CD4-positive, alpha-beta memory T cell (primary cell): ENCODE measurements around the gene BRAF. TPM values are rescaled to one million over a fixed set of nuclear protein-coding genes. Genes with fewer than 3 reads are reported as not detected.
"Not testable (repeated sequence)": the region's sequence is repeated elsewhere in the genome, so short reads cannot be mapped to it uniquely, and the experiment has no call there.

Source experiments
- CTCF ChIA-PET: fragments of 350-600 bp; sonication (Branson Sonifier 250); formaldehyde crosslinking; loops from one replicate; lab custom pipeline; 2021; ENCODE audit warnings: inconsistent platforms; ENCODE audit not compliant: partially characterized antibody; lab: Charles Lee
- POLR2A ChIA-PET: fragments of 350-600 bp; sonication (Branson Sonifier 250); formaldehyde crosslinking; loops from one replicate; lab custom pipeline; 2021; ENCODE audit not compliant: partially characterized antibody; lab: Charles Lee
- DNase-seq, 5 donors: peaks; one replicate each; pipeline versions ENCODE4 v3.0.0 to v3.0.0-alpha.2; 2020 to 2022; ENCODE audit warnings: mixed read lengths in 1 of 5
- H3K27ac ChIP-seq: one replicate; pipeline ENCODE4 v1.7.0; 2013; ENCODE audit warnings: low read depth, low read length
- H3K27me3 ChIP-seq: 2 replicates; pipeline ENCODE4 v1.7.0; 2013; ENCODE audit warnings: mild to moderate bottlenecking, low read length, moderate library complexity; ENCODE audit not compliant: insufficient read depth
- H3K36me3 ChIP-seq: 2 replicates; pipeline ENCODE4 v1.7.0; 2013; ENCODE audit warnings: mild to moderate bottlenecking, low read length, moderate library complexity; ENCODE audit not compliant: insufficient read depth
- H3K4me1 ChIP-seq: 2 replicates; pipeline ENCODE4 v1.7.0; 2013; ENCODE audit warnings: mild to moderate bottlenecking, low read length, moderate library complexity; ENCODE audit not compliant: insufficient read depth
- H3K4me3 ChIP-seq, 2 donors: one replicate each; pipeline ENCODE4 v1.7.0; 2013; ENCODE audit warnings: low read length in 2 of 2, mild to moderate bottlenecking in 1 of 2
- H3K9me3 ChIP-seq, 2 donors: one replicate each; pipeline ENCODE4 v1.7.0; 2013; ENCODE audit warnings: low read length in 2 of 2, control low read depth in 1 of 2; ENCODE audit not compliant: control insufficient read depth in 1 of 2
- H3K27ac Mint-ChIP-seq, 7 donors: one replicate each; pipeline ENCODE4 v1.8.0; 2020 to 2021; ENCODE audit warnings: mixed read lengths in 7 of 7, mild to moderate bottlenecking in 6 of 7, inconsistent platforms in 3 of 7, moderate library complexity in 3 of 7
- H3K27me3 Mint-ChIP-seq, 2 donors: one replicate each; pipeline ENCODE4 v1.8.0; 2020 to 2021; ENCODE audit warnings: mixed read lengths in 2 of 2
- H3K36me3 Mint-ChIP-seq, 2 donors: one replicate each; pipeline ENCODE4 v1.8.0; 2020 to 2021; ENCODE audit warnings: mixed read lengths in 2 of 2, inconsistent platforms in 1 of 2, mild to moderate bottlenecking in 1 of 2
- H3K4me1 Mint-ChIP-seq, 4 donors: one replicate each; pipeline ENCODE4 v1.8.0; 2020 to 2021; ENCODE audit warnings: mixed read lengths in 4 of 4, mild to moderate bottlenecking in 1 of 4
- H3K4me3 Mint-ChIP-seq, 8 donors: one replicate each; pipeline ENCODE4 v1.8.0; 2020 to 2021; ENCODE audit warnings: mixed read lengths in 8 of 8, mild to moderate bottlenecking in 7 of 8, moderate library complexity in 6 of 8, inconsistent platforms in 3 of 8
- H3K9me3 Mint-ChIP-seq, 8 donors: one replicate each; pipeline ENCODE4 v1.8.0; 2020 to 2021; ENCODE audit warnings: mixed read lengths in 8 of 8, mild to moderate bottlenecking in 5 of 8, inconsistent platforms in 3 of 8, moderate library complexity in 1 of 8
- intact Hi-C: fragments of 100-400 bp; cut with micrococcal nuclease; formaldehyde crosslinking; loops from one replicate; pipeline ENCODE4 v1.15.1; 2023
- polyA plus RNA-seq, 2 donors: library from polyadenylated mRNA; unstranded; fragments of 300-500 nt; fragmentation: Illumina TruSeq; gene quantifications; one replicate each; pipeline ENCODE4 v1.2.3, GENCODE V29; 2021
- total RNA-seq, 2 experiments: library from RNA; stranded (reverse); gene quantifications; one replicate each; pipeline ENCODE4 v1.2.3, GENCODE V29; 2021

The BRAF gene
- total and polyA plus RNA-seq, 4 experiments from 2014 or later: 10.0 to 52.5 (median 28.8) TPM

- no peak overlapping the region for H3K4me3 Mint-ChIP-seq
- Histone ChIP-seq H3K9me3 (no peaks in the 10 kb centered on the region), H3K36me3 (peaks cover 15% of the 10 kb centered on the region), H3K4me3 (no peak overlapping the region), H3K27ac (no peak overlapping the region), H3K27me3 (no peaks in the 10 kb centered on the region), H3K4me1 (no peaks in the 10 kb centered on the region)
- intact Hi-C loops: no loop called here
- no peaks in the 10 kb centered on the region for H3K9me3 Mint-ChIP-seq
- no peak overlapping the region for H3K27ac Mint-ChIP-seq
- peaks cover 35 to 51% of the 10 kb centered on the region in 2 donors for H3K36me3 Mint-ChIP-seq
- no peaks in the 10 kb centered on the region for H3K27me3 Mint-ChIP-seq
- H3K4me1 Mint-ChIP-seq: peaks cover 0 to 3% (median 0%) of the 10 kb centered on the region in 4 donors
- POLR2A ChIA-PET: no interaction called here
- DNase-seq: no peak
- CTCF ChIA-PET: interaction anchor here (4.3 kb wide), 1 partner anchor 21 kb away, joined by 16 read pairs; no protein-coding TSS in a partner anchor
These were observed 93.0 kb downstream of the BRAF start for GRCh38 chr7:140831724-140832123.

GRCh38 chr7:140829720-140830119 lies 95.0 kb downstream of the BRAF start:
- Mint-ChIP-seq H3K9me3 (no peaks in the 10 kb centered on the region), H3K4me1 (peaks cover 0 to 3% (median 0%) of the 10 kb centered on the region in 4 donors), H3K27me3 (no peaks in the 10 kb centered on the region), H3K36me3 (peaks cover 36 to 55% of the 10 kb centered on the region in 2 donors), H3K4me3 (no peak overlapping the region), H3K27ac (no peak overlapping the region)
- H3K27me3 ChIP-seq: no peaks in the 10 kb centered on the region
- H3K9me3 ChIP-seq: no peaks in the 10 kb centered on the region
- intact Hi-C loops: no loop called here
- H3K36me3 ChIP-seq: peaks cover 8% of the 10 kb centered on the region
- ChIA-PET POLR2A (no interaction called here), CTCF (interaction anchor here (1.3 to 4.3 kb wide), 3 partner anchors 19 to 183 kb away, joined by 3 to 16 read pairs (median 4); no protein-coding TSS in a partner anchor)
- H3K4me1 ChIP-seq: no peaks in the 10 kb centered on the region
- H3K27ac ChIP-seq: no peak overlapping the region
- no peak for DNase-seq
- H3K4me3 ChIP-seq: no peak overlapping the region

- H3K4me3 Mint-ChIP-seq: no peak overlapping the region
- Histone ChIP-seq H3K9me3 (no peaks in the 10 kb centered on the region), H3K4me3 (no peak overlapping the region), H3K4me1 (no peaks in the 10 kb centered on the region), H3K36me3 (no peaks in the 10 kb centered on the region), H3K27me3 (no peaks in the 10 kb centered on the region), H3K27ac (no peak overlapping the region)
- intact Hi-C loops: no loop called here
- POLR2A ChIA-PET: no interaction called here
- CTCF ChIA-PET: interaction anchor here (1.3 to 4.3 kb wide), 2 partner anchors 18 to 184 kb away, joined by 3 to 16 read pairs; no protein-coding TSS in a partner anchor
- H3K27ac Mint-ChIP-seq: peak overlapping the region in 2 of 7 donors; percentile 5 to 84
- peaks cover 28 to 45% of the 10 kb centered on the region in 2 donors for H3K36me3 Mint-ChIP-seq
- no peak for DNase-seq
- peaks cover 0 to 3% (median 0%) of the 10 kb centered on the region in 4 donors for H3K4me1 Mint-ChIP-seq
- no peaks in the 10 kb centered on the region for H3K27me3 Mint-ChIP-seq
- no peaks in the 10 kb centered on the region for H3K9me3 Mint-ChIP-seq
These were observed 96.0 kb downstream of the BRAF start for GRCh38 chr7:140828741-140829140.

GRCh38 chr7:140817383-140817782 lies 107.3 kb downstream of the BRAF start:
- intact Hi-C loops: loop anchor here (10.0 kb wide), 1 partner anchor 343 kb away; the partner anchor contains the start of gene MKRN1
- Mint-ChIP-seq H3K9me3 (peaks cover 0 to 14% (median 6%) of the 10 kb centered on the region in 8 donors), H3K27ac (peak overlapping the region in 1 of 7 donors; percentile 1), H3K36me3 (peaks cover 15 to 23% of the 10 kb centered on the region in 2 donors)
- H3K4me1 ChIP-seq, H3K4me3 Mint-ChIP-seq, H3K9me3 ChIP-seq, DNase-seq, POLR2A ChIA-PET, H3K27me3 Mint-ChIP-seq, H3K4me3 ChIP-seq, H3K27ac ChIP-seq, H3K36me3 ChIP-seq, H3K27me3 ChIP-seq, H3K4me1 Mint-ChIP-seq: not testable (repeated sequence)
- CTCF ChIA-PET: interaction anchor here (10.8 kb wide), 1 partner anchor 194 kb away, joined by 196 read pairs; the partner anchor contains the start of gene MRPS33

GRCh38 chr7:140810830-140811556 lies 113.7 kb downstream of the BRAF start:
- ChIA-PET POLR2A (interaction anchor here (0.8 to 2.2 kb wide), 5 partner anchors 107 to 203 kb away, joined by 3 to 18 read pairs (median 3); partner anchors contain the start of genes ADCK2 and MRPS33), CTCF (interaction anchor here (0.6 to 10.8 kb wide), 33 partner anchors 9 to 975 kb away, joined by 3 to 196 read pairs (median 4); partner anchors contain the start of gene MRPS33)
- Mint-ChIP-seq H3K9me3 (no peaks in the 10 kb centered on the region), H3K27me3 (no peaks in the 10 kb centered on the region), H3K27ac (peak overlapping the region in 5 of 7 donors; percentile 0 to 87 (median 74)), H3K36me3 (peaks cover 2 to 3% of the 10 kb centered on the region in 2 donors), H3K4me3 (no peak overlapping the region), H3K4me1 (peaks cover 5 to 7% (median 6%) of the 10 kb centered on the region in 4 donors)
- H3K4me3 ChIP-seq: no peak overlapping the region
- intact Hi-C loops: loop anchor here (1.0 to 10.0 kb wide), 3 partner anchors 113 to 336 kb away; partner anchors contain the start of genes BRAF and MKRN1
- no peaks in the 10 kb centered on the region for H3K9me3 ChIP-seq
- H3K27me3 ChIP-seq: no peaks in the 10 kb centered on the region
- peak; percentile 64 to 67 (median 65) for DNase-seq
- no peaks in the 10 kb centered on the region for H3K4me1 ChIP-seq
- H3K27ac ChIP-seq: no peak overlapping the region
- H3K36me3 ChIP-seq: no peaks in the 10 kb centered on the region

- Mint-ChIP-seq H3K36me3 (peaks cover 3 to 4% of the 10 kb centered on the region in 2 donors), H3K27me3 (no peaks in the 10 kb centered on the region), H3K4me3 (no peak overlapping the region), H3K27ac (no peak overlapping the region), H3K9me3 (no peaks in the 10 kb centered on the region), H3K4me1 (peaks cover 5 to 7% (median 7%) of the 10 kb centered on the region in 4 donors)
- CTCF ChIA-PET: interaction anchor here (0.6 to 10.8 kb wide), 16 partner anchors 9 to 725 kb away, joined by 3 to 196 read pairs (median 4); partner anchors contain the start of gene MRPS33
- H3K4me1 ChIP-seq: no peaks in the 10 kb centered on the region
- H3K27ac ChIP-seq: no peak overlapping the region
- intact Hi-C loops: loop anchor here (10.0 kb wide), 1 partner anchor 336 kb away; the partner anchor contains the start of gene MKRN1
- POLR2A ChIA-PET: interaction anchor here (0.8 to 2.2 kb wide), 5 partner anchors 107 to 204 kb away, joined by 3 to 18 read pairs (median 3); partner anchors contain the start of genes ADCK2 and MRPS33
- no peaks in the 10 kb centered on the region for H3K9me3 ChIP-seq
- no peaks in the 10 kb centered on the region for H3K27me3 ChIP-seq
- DNase-seq: no peak
- H3K4me3 ChIP-seq: no peak overlapping the region
- no peaks in the 10 kb centered on the region for H3K36me3 ChIP-seq
These were observed 114.3 kb downstream of the BRAF start for GRCh38 chr7:140810385-140810784.

GRCh38 chr7:140778975-140779374 lies 145.8 kb downstream of the BRAF start:
- ChIA-PET POLR2A (no interaction called here), CTCF (no interaction called here)
- H3K4me1 Mint-ChIP-seq: peaks cover 0 to 5% (median under 1%) of the 10 kb centered on the region in 4 donors
- H3K4me3 ChIP-seq: no peak overlapping the region
- H3K27ac Mint-ChIP-seq: peak overlapping the region in 4 of 7 donors; percentile 55 to 88 (median 78)
- no peaks in the 10 kb centered on the region for H3K27me3 ChIP-seq
- no peaks in the 10 kb centered on the region for H3K27me3 Mint-ChIP-seq
- no peak overlapping the region for H3K27ac ChIP-seq
- no peaks in the 10 kb centered on the region for H3K4me1 ChIP-seq
- H3K9me3 ChIP-seq: no peaks in the 10 kb centered on the region
- H3K4me3 Mint-ChIP-seq: no peak overlapping the region
- intact Hi-C loops: no loop called here
- H3K9me3 Mint-ChIP-seq: no peaks in the 10 kb centered on the region
- H3K36me3 Mint-ChIP-seq: peaks cover 47 to 59% of the 10 kb centered on the region in 2 donors
- H3K36me3 ChIP-seq: peaks cover 11% of the 10 kb centered on the region
- peak in 2 of 5 donors; percentile 1 to 8 for DNase-seq
